NCI-H446 treated with DMSO at 0.1 percent for 48 hours (cell line): ENCODE data around the gene KCNJ2.

Source experiments
- DNase-seq: peaks from one replicate; lab custom pipeline; 2025; lab: John Stamatoyannopoulos, UW

Gene KCNJ2

GRCh38 chr17:70168977-70169708 is at the start of gene KCNJ2:
Gene KCNJ2 (plus strand): TSS chr17:70169532. CDS start chr17:70175040, 5,508 bp downstream.
- DNase-seq, result peak; percentile 86

- no peak for DNase-seq
These were observed 49.8 kb upstream of the KCNJ2 start for GRCh38 chr17:70119545-70119944.

GRCh38 chr17:70119983-70120382 is 49.3 kb upstream of the KCNJ2 start:
- no peak for DNase-seq

- DNase-seq, result no peak
These were observed 48.9 kb upstream of the KCNJ2 start for GRCh38 chr17:70120425-70120824.

GRCh38 chr17:70121126-70121525 is 48.2 kb upstream of the KCNJ2 start:
- no peak for DNase-seq

- no peak for DNase-seq
These were observed 46.1 kb upstream of the KCNJ2 start for GRCh38 chr17:70123193-70123592.

GRCh38 chr17:70124723-70125122 is 44.6 kb upstream of the KCNJ2 start:
- DNase-seq, result no peak

- no peak for DNase-seq
These were observed 42.0 kb upstream of the KCNJ2 start for GRCh38 chr17:70127221-70127873.

- no peak for DNase-seq
These were observed 40.5 kb upstream of the KCNJ2 start for GRCh38 chr17:70128727-70129238.

- DNase-seq, result no peak
These were observed 39.0 kb upstream of the KCNJ2 start for GRCh38 chr17:70130289-70130688.

- DNase-seq, result no peak
These were observed 36.8 kb upstream of the KCNJ2 start for GRCh38 chr17:70132505-70132904.

- DNase-seq, result no peak
These were observed 35.3 kb upstream of the KCNJ2 start for GRCh38 chr17:70134042-70134441.

GRCh38 chr17:70134777-70135176 is 34.6 kb upstream of the KCNJ2 start:
- no peak for DNase-seq

GRCh38 chr17:70136131-70136530 is 33.2 kb upstream of the KCNJ2 start:
- no peak for DNase-seq

- DNase-seq, result no peak
These were observed 31.7 kb upstream of the KCNJ2 start for GRCh38 chr17:70137451-70138230.

- no peak for DNase-seq
These were observed 31.0 kb upstream of the KCNJ2 start for GRCh38 chr17:70138291-70138865.

GRCh38 chr17:70139449-70139993 is 29.8 kb upstream of the KCNJ2 start:
- peak; percentile 4 for DNase-seq

- DNase-seq, result no peak
These were observed 25.0 kb upstream of the KCNJ2 start for GRCh38 chr17:70144260-70144846.

GRCh38 chr17:70153210-70153609 is 16.1 kb upstream of the KCNJ2 start:
- DNase-seq, result no peak

- DNase-seq, result no peak
These were observed 12.2 kb upstream of the KCNJ2 start for GRCh38 chr17:70157151-70157550.

- DNase-seq, result no peak
These were observed 11.2 kb upstream of the KCNJ2 start for GRCh38 chr17:70158180-70158579.

- no peak for DNase-seq
These were observed 10.7 kb upstream of the KCNJ2 start for GRCh38 chr17:70158591-70158990.
